ENCODE measurements around the gene MYO1B.

MYO1B gene

GRCh38 chr2:191383486-191383885, 138.3 kb downstream of the MYO1B start:
- DNase-seq (ENCODE audit: low spot score): no peak
- TF ChIP-seq CTCF (IDR thresholded peaks at IDR 0.05; ENCODE audit: extremely low read depth, missing control alignments): no peak

- no peak for TF ChIP-seq CTCF (IDR thresholded peaks at IDR 0.05; ENCODE audit: extremely low read depth, missing control alignments)
- no peak for DNase-seq (ENCODE audit: low spot score)
Observed at GRCh38 chr2:191384829-191385228, 139.6 kb downstream of the MYO1B start.

- TF ChIP-seq CTCF (IDR thresholded peaks at IDR 0.05; ENCODE audit: extremely low read depth, missing control alignments): no peak
- DNase-seq (ENCODE audit: low spot score): no peak
Observed at GRCh38 chr2:191385416-191386160, 140.4 kb downstream of the MYO1B start.

- no peak for DNase-seq (ENCODE audit: low spot score)
- no peak for TF ChIP-seq CTCF (IDR thresholded peaks at IDR 0.05; ENCODE audit: extremely low read depth, missing control alignments)
Observed at GRCh38 chr2:191386938-191387536, 141.8 kb downstream of the MYO1B start.

- no peak for TF ChIP-seq CTCF (IDR thresholded peaks at IDR 0.05; ENCODE audit: extremely low read depth, missing control alignments)
Observed at GRCh38 chr2:191389288-191389687, 144.1 kb downstream of the MYO1B start.

GRCh38 chr2:191391171-191391570, 146.0 kb downstream of the MYO1B start:
- no peak for TF ChIP-seq CTCF (IDR thresholded peaks at IDR 0.05; ENCODE audit: extremely low read depth, missing control alignments)
- DNase-seq (ENCODE audit: low spot score): no peak

More at GRCh38 chr2:191389288-191389687, 144.1 kb downstream of the MYO1B start:
- no peak for DNase-seq (ENCODE audit: low spot score)

GRCh38 chr2:191394043-191394442, 148.8 kb downstream of the MYO1B start:
- TF ChIP-seq CTCF (IDR thresholded peaks at IDR 0.05; ENCODE audit: extremely low read depth, missing control alignments): no peak

More at GRCh38 chr2:191394043-191394442, 148.8 kb downstream of the MYO1B start:
- DNase-seq (ENCODE audit: low spot score): no peak
